ENCODE results near the gene TNNT2. TPM values are rescaled to one million over a fixed set of nuclear protein-coding genes. Genes with fewer than 3 reads are reported as not detected.

The TNNT2 gene
- total RNA-seq, 1 donor from 2014 or later = 0.17 TPM

DNA sequence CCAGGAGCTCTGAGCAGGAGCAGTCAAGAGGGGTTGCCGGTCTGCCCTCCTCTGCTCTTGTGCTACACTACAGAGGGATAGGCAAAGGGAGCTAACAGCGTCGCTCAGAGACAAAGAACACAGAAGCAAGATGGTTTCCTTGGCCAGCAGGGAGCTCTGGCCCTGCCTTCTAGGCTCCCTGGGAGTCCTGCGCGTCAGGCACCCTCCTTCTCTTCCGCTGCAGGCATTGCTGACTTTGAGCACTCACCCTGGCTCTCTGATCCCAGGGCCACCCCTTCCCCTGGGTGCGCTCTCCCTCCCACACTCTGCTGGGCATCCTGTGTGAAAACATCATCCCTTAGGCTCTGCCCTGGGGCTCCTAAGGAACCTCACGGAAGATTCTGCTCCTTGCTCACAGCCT, 43.6 kb upstream of the TNNT2 start:
- no peak for DNase-seq (ENCODE audit: low read depth)
- TF ChIP-seq, protein P1, sequence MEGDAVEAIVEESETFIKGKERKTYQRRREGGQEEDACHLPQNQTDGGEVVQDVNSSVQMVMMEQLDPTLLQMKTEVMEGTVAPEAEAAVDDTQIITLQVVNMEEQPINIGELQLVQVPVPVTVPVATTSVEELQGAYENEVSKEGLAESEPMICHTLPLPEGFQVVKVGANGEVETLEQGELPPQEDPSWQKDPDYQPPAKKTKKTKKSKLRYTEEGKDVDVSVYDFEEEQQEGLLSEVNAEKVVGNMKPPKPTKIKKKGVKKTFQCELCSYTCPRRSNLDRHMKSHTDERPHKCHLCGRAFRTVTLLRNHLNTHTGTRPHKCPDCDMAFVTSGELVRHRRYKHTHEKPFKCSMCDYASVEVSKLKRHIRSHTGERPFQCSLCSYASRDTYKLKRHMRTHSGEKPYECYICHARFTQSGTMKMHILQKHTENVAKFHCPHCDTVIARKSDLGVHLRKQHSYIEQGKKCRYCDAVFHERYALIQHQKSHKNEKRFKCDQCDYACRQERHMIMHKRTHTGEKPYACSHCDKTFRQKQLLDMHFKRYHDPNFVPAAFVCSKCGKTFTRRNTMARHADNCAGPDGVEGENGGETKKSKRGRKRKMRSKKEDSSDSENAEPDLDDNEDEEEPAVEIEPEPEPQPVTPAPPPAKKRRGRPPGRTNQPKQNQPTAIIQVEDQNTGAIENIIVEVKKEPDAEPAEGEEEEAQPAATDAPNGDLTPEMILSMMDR (conservative IDR thresholded peaks at IDR 0.05; ENCODE audit: low read depth, low read length) = no peak
- H3K4me3 ChIP-seq (ENCODE audit: low read depth, low read length) = no peak overlapping the region

DNA sequence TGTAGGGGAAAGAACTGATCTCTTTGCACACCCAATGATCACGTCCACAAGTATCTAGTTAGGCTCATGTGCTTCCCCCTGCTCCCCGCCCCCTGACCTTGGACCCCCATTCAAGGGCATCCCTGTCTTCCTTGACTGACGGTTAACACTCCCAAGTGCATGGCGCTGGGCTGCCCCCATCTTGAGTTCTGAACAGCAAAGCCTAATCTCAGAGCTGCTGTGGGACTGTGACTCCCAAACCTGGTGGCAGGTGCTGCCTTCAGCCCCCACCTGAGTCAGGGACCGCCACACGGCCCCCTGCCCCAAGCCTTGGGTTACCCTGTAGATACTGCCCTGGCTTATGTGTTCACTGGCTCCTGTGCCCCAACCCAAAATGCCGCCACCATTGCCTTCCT, 43.1 kb upstream of the TNNT2 start:
- no peak overlapping the region for H3K4me3 ChIP-seq (ENCODE audit: low read depth, low read length)
- DNase-seq (ENCODE audit: low read depth) = no peak
- TF ChIP-seq, protein P1 (conservative IDR thresholded peaks at IDR 0.05; ENCODE audit: low read depth, low read length) = no peak

DNA sequence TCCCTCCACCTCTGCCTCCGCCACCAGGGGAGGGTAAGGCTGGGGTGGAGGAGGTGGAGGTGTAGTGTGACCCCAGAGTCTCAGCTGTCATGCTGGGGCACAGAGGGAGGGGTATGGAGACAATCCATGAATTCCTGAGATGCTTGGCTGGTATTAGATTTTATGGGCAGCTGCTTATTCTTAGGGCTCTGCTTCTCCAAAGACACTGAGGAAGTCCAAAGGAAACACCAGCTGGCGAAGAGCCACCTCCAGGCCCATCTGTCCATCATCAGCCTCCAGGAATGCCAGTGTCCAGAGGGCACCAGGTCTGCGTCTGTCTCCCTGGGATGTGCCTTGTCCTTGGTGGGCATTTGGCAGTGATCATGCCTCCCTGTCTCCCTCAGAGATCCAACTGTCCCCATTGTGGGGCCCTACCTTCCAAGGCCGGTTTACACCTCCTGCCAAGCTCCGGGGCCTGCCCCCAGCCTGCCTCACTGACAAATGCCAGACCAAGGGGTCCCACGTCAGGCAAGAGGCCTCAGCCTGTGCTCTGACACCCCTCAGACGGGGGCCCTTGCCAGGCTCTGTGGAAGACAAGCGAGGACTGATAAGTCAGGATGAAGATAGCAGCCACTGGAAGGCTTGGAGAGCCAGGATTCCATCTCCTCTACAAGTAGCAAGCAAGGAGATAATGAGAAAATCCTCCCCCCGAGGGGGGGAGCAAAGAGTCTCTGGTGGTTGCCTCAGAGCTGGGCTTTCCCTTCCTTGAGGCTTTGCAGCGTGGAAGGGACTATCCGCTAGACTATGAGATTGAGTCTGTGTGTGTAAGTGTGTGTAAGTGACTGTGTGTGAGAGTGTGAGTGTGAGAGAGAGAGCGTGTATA, 42.5 kb upstream of the TNNT2 start:
- H3K4me3 ChIP-seq (ENCODE audit: low read depth, low read length) = no peak overlapping the region
- DNase-seq (ENCODE audit: low read depth) = no peak
- TF ChIP-seq, protein P1 (conservative IDR thresholded peaks at IDR 0.05; ENCODE audit: low read depth, low read length) = no peak

DNA sequence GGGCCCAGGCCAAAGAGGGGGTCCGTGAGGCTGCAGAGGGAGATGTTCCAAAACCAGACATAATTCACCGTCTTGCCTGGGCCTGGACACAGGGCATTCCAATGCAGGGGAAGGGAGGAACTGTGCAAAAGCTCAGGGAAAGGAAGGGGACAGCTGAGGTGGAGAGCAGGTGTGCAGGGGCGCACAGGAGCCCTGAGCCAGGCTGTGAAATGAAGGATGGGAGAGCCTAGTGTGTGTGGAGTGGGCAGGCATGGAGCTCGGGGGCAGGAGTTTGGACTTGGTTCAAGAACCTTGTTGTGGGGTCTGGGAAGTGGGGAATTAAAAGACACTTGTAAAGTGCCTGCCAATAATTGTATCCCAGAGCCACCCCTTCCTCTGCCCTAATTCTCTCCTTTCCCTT, 41.8 kb upstream of the TNNT2 start:
- TF ChIP-seq, protein P1 (conservative IDR thresholded peaks at IDR 0.05; ENCODE audit: low read depth, low read length) = no peak
- no peak for DNase-seq (ENCODE audit: low read depth)
- no peak overlapping the region for H3K4me3 ChIP-seq (ENCODE audit: low read depth, low read length)

DNA sequence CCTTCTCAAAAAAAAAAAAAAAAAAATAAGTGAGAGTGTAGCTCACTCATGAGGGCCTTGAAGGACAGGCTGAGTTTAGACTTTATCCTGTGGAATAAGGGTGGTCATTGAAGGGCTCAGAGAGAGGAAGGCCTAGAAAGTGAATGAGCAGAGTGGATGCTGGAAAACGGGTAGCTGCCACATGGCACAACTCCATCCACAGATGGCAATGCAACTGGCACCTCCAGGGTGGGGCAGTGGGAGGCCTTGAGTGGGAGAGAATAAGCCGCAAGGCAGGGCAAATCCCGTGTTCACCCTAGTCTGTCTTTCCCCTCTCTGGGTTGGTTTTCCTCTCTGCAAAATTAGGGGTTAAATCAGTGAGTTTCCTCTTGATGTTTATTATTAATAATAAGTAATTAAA, 41.0 kb upstream of the TNNT2 start:
- no peak for DNase-seq (ENCODE audit: low read depth)
- no peak overlapping the region for H3K4me3 ChIP-seq (ENCODE audit: low read depth, low read length)
- TF ChIP-seq, protein P1 (conservative IDR thresholded peaks at IDR 0.05; ENCODE audit: low read depth, low read length) = no peak

DNA sequence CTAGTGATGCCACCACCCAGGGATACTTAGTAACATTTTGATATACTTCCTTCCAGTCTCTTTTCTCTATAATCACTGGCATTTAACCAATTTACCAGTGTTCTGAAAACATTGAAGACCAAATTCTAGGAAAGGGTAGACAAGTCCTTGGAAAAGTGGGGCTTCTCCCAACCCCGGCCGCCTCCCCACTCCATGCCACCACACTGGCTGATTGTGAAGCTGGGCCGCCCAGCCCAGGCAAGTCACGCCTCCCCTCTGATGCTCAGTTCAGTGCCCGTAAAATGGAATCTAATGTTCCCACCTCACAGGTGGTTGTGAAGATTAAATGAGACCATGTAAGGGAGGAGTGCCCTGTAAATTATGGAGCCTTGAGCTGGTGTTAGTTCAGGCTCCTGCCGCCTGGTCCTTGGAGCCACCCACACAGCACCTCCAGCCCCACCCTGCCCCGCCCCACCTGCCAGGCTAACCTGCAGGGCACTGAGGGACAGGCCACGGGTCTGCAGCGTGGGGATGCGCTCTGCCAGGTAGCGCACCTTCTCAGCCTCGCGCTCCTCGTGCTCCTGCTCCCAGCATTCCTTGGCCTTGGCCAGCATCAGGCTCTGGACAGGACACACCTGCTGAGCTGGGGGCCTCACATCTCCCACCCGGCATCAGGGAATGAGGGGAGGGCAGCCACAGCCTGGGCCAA, 36.7 kb upstream of the TNNT2 start:
- no peak overlapping the region for H3K4me3 ChIP-seq (ENCODE audit: low read depth, low read length)
- DNase-seq (ENCODE audit: low read depth) = no peak
- TF ChIP-seq, protein P1 (conservative IDR thresholded peaks at IDR 0.05; ENCODE audit: low read depth, low read length) = no peak
